GM19324 (cell line): ENCODE measurements around the gene SRPK3.
A peak's percentile ranks its signal among the peaks of the same experiment; 100 is the strongest.
"Not testable (repeated sequence)": the region's sequence is repeated elsewhere in the genome, so short reads cannot be mapped to it uniquely, and the experiment has no call there.

Source experiments
- ATAC-seq: cut with Tn5 transposase; IDR thresholded peaks from one replicate; pipeline ENCODE4 v1.9.1; 2021; ENCODE audit warnings: mild to moderate bottlenecking, moderate library complexity; ENCODE audit not compliant: unreplicated experiment, low FRiP score

The SRPK3 gene

DNA sequence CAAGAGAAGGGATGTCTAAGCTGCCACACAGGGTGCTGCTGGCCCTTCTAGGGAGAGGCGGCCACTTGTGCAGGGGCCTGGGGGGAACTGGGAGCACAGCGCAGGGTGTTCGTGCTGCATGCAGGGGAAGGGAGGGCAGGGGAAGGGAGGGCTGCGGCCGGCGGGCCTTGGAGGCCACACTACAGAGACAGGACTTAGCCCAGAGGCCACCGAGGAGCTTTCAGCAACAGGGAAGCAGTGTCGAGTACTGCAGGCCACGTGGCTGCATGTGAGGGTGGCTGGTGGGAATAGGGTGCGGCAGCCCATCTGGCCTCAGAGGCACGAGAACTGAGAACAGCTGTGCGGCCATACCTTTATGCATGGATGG, 35.8 kb upstream of the SRPK3 start:
- not testable (repeated sequence) for ATAC-seq

DNA sequence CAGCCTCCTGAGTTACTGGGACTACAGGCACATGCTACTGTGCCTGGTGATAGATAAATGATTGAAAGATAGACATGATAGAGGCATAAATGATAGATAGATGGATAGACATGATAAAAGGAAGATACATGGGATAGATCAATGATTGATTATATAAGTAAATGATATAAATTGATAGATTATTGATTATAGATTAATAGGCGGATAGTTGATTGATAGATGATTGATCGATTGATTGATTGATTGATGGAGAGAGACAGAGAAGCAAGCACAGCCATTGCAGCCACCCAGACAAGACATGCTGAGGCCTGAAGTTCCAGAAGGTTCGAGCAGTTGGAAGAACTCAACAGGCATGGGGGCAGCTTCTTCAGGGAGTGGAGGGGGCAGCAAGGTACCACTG, 34.5 kb upstream of the SRPK3 start:
- no peak for ATAC-seq

DNA sequence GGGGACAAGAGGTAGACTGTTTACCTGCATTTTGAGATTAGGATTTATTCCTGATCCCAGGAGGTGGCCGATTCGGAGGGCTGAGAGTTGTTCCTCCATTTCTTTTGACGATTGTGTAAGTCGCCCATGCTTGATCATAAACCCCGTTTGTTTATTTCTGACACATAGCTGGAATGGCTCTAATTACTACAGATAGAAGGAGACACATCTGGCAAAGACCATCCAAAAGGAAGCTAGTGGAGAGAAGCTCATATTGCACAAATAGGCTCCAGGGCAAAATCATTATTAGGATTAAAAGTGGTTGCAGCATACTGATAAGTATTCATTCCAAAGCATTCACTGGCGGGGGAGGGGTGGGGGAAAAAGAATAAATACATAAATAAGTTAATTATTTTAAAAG, 33.9 kb upstream of the SRPK3 start:
- not testable (repeated sequence) for ATAC-seq

DNA sequence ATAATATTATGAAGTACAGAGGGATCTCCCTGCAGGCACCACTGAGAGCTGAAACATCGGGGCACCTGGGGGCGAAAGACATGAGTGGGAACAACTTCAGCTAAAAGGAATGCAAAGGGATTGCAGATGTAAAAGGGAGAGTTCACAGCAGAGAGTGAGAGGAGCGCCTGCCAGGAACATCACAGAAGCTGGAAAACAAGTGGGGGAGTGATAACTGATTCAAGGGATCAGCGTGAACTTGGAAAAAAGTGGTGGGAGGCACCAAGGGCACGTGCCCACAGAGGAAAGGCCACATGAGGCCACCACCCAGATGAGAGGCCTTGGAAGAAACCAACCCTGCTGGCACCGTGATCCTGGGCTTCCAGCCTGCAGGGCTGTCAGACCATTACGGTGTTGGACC, 31.8 kb upstream of the SRPK3 start:
- ATAC-seq = not testable (repeated sequence)

DNA sequence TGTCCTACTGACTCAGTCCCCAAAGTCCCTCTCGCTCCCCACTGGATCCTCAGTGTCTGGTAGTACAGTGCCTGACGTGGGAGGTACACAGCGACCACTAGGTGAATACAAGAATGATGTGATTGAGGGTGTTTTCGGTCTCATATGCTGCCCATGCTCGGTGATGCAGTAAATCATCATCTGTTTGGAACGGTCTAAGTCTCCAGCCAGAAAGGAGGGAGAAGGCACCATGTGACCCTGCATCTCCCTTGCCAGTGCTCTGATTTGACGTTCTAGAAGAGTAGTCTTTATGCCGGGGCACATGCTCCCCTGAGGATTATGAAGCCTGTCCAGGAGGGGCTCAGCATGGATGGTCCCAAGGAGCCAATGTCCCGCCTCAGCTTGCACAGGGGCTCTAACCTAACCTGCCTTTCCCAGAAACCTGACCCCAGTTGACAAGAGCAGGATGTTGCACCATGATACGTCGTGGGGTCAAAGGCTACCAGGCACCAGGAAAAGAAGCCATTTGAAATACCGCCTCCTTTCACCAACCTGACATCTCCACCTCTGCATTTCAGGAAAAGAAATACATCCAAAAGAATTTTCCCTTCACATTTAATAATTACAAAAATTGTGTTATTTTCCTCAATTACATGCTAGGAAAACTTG, 30.6 kb upstream of the SRPK3 start:
- no peak for ATAC-seq

DNA sequence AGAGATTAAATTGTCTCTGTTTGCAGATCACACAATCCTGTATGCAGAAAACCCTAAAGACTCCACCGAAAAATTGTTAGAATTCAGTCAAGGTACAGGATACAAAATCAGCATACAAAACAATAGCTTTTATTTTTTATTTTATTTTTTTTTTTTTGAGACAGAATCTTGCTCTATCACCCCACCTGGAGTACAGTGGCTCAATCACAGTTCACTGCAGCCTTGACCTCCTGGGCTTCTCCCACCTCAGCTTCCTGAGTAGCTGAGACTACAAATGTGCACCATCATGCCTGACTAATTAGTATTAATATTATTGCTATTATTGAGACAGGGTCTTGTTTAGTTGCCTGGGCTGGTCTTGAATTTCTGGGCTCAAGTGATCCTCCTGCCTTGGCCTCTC, 25.7 kb upstream of the SRPK3 start:
- ATAC-seq = no peak

DNA sequence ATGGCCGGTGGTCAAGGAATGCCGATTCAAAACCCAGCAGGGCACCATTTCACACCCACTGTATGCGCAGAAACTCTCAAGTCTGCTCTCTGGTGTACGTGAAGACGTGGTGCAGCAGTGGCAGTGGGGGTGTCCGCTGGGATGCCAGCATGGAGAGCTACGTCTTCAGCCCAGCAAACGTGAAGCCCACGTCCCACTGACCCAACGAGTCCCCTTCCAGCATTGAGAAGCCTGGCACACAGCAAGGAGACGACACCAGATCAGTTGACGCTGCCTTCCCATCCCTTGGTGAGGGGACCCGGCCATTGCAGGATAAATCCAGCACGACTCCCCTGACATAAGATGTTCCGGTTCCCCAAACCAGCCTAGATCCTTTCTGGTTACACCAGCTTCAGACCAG, 19.0 kb upstream of the SRPK3 start:
- ATAC-seq = no peak

DNA sequence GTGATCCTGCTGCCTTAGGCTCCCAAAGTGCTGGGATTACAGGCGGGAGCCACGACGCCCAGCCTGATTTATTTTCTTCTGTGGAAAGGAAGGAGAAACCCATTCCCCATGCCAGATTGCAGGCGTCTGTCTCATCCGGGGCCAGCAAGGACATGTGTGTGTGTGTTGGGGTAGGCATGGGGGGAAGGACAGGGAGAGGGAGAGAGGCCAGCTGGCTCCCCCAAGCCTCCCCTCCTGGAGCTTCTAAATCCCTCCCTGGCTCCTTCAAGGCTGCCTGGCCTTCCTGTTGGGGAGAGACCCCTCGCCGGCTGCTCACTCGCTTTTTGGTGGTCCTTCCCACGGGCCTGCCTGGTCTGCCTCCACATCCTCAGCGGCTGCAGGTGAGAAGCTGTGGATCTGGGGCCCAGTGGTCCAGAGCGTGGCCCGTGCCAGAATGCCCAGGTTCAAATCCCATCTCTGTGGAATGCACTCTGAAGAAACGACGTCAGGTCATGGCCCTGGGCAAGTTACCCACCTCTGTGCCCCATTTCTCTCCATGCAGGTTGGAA, 18.1 kb upstream of the SRPK3 start:
- no peak for ATAC-seq

DNA sequence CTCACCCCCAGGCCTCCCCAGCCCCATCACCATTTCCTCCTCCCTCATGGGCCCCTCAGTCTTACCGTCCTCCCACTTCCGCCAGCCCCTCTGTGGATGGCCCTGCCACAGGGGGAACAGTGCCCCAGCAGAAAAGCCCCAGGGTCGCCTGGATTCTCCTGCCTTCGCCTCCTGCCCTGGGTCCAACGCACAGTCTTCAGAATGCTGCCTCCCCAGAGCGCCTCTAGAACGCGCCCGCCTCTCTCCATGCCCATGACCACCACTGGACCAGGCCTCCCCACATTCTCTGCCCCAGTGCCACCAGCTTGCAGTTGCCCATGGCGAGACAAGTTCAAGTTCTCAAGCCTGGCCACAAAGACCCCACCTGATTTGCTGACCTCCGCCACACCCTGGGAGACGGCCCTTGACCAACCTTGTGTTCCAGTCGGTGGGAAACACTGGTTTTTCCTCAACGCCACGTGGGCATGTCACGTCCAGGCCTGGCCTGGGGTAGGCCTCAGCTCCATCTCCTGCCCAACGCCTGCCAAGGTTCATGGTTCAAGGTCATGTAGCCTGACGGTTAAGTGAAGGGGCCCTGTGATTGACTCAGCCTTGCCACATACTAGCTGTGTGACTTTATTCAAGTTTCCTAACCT, 17.4 kb upstream of the SRPK3 start:
- no peak for ATAC-seq

DNA sequence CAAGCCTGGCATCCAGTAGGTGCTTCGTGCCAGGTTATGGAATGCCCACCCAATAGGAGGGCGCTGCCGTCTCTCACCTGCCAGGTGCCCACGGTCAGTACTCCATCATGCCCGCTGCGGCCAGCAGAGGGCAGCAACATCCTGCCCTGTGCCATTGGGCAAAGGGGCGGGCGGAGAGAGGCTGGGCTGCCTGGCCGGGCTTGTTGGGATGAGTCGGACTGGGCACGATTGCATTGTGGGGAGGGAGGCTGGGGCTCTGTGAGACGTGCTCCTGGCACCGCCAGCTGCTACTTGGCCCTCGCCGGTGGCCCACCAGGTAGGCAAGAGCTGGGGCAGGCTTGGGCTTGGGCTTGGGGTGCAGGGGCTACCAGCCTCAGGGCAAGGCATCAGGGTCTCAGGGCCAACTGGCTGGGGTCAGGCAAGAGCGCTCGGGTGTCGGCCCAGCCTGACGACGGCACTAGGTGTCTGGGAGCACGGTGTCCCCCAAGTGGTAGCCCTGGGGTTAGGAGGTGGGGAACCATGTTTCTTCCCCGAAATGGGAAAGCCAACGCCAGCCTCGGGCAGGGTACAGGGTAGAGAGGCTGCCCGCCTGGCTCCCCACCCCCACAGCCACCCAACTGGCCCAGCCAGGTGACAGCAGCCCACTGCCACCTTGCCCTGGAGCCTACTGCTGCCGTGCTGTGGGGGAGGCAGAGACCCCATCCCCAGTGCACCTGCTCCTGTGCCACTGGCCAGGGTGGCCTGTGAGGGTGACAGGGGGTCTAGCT, 16.7 kb upstream of the SRPK3 start, which contains the start of gene PLXNB3:
TSS of gene PLXNB3 (plus strand) at position 261 of the 767 bp plus-strand sequence. CDS start 1,287 bp downstream, outside the sequence.
- peak; percentile 54 for ATAC-seq

DNA sequence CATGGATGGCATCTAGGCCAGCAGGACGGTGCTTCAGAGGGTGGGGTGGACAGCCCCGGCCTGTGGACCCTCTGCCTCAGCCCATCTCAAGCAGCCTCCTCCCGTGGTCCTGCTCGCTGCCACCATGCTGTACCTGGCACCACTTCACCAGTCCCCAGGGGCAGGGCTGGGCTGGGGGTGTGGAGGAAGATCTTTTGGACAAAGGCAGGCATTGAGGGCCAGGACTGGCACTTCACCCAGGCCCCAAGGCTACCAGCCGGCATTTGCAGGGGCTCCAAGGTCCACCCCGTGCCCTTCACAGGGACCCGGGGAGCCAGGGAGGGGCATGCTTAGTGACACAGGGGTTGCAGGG, 16.1 kb upstream of the SRPK3 start:
- ATAC-seq = no peak

DNA sequence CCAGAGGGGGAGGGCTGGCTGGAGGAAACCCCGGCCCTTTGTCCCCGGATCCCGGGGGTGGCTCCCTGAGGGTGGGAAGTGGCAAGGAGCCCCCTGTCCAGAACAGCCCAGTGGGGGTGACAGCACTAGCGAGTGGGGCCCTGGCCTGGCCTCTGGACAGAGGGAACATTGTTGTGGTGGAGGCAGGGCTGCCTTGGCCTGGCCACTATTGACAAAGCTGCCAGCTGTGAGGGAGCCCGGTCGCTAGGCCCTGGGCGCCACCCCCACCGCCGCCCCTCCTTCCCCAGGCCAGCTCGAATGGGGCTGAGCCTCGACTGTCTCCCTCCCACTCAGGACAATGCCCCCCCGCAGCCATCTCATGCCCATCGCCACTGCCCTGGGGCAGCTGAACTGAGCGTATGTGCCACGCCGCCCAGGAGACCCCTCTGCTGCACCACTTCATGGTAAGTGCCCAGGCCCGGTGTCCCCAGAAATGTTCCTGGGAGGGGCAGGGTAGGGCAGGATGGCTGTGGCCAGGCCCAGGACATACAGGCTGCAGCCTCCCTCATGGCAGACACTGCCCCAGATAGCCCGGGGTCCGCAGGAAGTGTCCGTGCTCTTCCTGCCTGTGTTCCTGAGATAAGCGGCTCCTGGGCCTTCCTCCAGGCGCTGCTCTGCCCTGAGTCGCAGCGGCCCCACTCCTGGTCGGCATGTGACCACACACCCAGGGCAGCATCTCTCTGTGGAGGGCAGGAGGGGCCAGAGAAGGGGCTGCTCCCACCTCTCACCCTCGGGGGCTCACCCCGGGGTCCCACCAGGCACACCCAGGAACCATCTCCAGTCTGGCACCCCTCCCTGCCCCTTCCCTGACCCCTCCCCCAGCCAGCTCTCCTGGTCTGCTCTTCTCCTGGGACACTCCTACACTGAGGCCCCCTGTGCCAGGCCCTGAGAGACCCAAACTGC, 15.4 kb upstream of the SRPK3 start:
- no peak for ATAC-seq

DNA sequence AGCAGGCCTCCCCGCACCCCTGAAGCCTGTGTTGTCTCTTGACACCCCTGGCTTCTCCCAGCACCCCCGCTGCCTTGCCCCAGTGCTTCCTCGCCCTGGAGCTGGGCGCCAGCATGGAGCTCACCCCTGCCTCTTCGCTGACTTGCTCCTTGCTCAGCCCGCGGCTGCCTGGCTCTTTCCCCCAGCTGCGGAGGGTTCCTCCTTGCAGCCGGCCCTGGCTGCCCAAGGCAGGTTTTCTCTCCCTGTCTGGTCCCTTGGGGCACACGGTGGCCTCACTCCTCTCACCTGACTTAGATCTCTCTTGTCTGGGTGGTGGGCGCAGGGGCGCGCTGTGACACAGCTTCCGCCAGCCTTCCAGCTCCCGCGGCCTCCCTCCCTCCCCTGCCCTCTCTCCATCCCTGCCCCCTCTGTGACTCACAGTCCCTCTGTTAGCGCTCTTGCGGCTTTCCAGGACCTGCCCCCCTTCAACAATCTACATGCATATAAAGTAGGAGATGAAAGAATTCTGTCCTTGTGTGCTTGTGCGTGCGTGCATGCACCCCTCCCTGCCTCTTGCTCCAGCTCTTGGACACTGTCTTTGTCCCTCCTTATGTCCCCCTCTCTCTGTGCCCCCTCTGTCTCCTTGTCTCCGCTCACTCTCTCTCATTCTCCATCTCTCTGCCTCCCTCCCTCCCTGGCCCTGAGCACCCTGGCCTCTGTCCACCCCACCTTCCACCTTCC, 14.6 kb upstream of the SRPK3 start:
- ATAC-seq = no peak

DNA sequence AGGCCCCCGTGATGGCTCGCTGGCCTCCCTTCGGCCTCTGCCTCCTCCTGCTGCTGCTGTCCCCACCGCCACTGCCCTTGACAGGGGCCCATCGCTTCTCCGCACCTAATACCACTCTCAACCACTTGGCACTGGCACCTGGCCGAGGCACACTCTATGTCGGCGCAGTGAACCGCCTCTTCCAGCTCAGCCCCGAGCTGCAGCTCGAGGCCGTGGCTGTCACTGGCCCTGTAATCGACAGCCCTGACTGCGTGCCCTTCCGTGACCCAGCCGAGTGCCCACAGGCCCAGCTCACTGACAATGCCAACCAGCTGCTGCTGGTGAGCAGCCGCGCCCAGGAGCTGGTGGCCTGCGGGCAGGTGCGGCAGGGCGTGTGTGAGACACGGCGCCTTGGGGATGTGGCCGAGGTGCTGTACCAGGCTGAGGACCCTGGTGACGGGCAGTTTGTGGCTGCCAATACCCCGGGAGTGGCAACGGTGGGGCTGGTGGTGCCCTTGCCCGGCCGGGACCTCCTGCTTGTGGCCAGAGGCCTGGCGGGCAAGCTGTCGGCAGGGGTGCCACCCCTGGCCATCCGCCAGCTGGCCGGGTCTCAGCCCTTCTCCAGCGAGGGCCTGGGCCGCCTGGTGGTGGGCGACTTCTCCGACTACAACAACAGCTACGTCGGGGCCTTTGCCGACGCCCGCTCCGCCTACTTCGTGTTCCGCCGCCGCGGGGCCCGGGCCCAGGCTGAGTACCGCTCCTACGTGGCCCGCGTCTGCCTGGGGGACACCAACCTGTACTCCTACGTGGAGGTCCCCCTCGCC, 13.8 kb upstream of the SRPK3 start:
- no peak for ATAC-seq

DNA sequence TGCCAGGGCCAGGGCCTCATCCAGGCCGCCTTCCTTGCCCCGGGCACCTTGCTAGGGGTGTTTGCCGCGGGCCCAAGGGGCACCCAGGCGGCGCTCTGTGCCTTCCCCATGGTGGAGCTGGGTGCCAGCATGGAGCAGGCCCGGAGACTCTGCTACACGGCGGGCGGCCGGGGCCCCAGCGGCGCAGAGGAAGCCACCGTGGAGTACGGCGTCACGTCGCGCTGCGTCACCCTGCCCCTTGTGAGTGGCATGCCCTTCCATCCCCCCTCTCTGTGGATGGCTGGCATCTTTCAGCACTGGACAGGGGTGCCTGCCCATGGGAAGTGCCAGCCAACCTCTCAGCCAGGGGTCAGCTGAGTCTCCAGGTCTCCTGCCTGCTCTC, 13.2 kb upstream of the SRPK3 start:
- no peak for ATAC-seq

DNA sequence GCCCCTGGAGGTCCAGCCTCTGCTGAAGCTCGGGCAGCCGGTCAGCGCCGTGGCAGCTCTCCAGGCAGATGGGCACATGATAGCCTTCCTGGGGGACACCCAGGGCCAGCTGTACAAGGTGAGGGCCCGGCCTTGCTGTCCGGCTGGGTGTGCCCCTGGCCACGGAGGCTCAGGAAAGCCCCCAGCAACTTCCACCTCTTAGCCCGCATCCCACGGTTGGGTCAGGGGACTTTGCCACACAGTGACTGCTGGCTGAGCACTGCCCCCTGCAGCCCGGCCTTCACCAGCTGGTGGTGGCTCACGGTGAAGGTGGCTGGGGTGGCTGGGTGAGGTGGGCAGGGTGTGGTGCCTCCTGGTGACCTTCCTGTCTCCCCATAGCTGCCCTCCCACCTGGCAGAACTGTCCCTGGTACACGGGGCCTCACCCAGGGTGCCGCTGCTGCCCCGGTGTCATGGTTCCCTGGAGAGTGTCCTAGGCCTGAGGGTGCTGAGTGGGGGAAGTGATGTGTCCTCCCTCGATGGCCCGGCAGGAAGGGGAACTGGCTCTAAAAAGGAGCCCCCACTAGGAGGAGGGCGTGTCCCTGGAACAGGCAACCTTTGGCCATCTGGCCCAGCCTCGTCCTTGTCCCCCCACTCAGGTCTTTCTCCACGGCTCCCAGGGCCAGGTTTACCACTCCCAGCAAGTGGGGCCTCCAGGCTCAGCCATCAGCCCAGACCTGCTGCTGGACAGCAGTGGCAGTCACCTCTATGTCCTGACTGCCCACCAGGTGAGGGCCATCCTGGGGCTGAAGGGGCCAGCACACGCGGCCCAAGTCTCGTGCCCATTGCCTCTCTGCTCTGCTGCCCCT, 12.3 kb upstream of the SRPK3 start:
- no peak for ATAC-seq

DNA sequence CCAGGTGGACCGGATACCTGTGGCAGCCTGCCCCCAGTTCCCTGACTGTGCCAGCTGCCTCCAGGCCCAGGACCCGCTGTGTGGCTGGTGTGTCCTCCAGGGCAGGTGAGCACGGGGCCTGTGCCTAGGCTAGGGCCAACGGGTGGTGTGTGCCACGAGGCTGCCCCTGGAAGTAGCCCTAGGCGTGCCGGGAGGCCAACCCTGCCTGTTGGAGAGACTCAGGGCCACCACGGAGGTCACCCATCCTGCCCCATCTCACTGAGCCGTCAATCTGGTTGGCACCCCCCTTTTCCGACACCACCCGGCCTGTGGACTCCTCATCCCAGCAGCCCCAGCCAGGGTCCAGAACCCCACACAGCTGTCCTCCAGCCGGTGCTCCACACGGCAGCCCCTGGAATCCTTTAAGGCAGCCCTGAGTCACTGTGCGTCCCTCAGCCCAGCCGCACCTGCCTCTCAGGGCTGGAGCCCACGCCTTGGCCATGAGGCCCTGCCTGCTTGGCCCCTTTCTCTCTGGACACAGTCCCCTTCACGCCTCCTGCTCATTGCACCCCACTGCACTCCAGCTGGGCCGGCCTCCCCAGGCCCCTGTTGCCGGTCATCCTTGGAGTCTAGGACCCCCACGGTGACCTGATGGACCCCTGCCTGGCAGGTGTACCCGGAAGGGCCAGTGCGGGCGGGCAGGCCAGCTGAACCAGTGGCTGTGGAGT, 11.5 kb upstream of the SRPK3 start:
- no peak for ATAC-seq
